GM12878 (cell line): ENCODE measurements around the gene EEF1B2. TPM values are rescaled to one million over a fixed set of nuclear protein-coding genes. Genes with fewer than 3 reads are reported as not detected.

Experiments
- ATAC-seq: fragments of 200-7000 bp; cut with Tn5 transposase; 3 replicates; pipeline ENCODE4 v1.9.1; 2020; ENCODE audit warnings: mild to moderate bottlenecking, moderate library complexity
- BruUV-seq: library from RNA; stranded (reverse); fragments of 400-500 nt; replicated peaks from 2 replicates; lab custom pipeline; 2021; lab: Mats Ljungman, UMichigan
- CTCF ChIA-PET: fragments of 300-600 bp; sonication (Branson Sonifier 250); formaldehyde crosslinking; extraction: SDS; loops from one replicate; lab custom pipeline; 2021; ENCODE audit warnings: inconsistent platforms; lab: Yijun Ruan, JAX
- POLR2A ChIA-PET: fragments of 350-600 bp; formaldehyde crosslinking; extraction: SDS; loops from one replicate; lab custom pipeline; 2021; ENCODE audit warnings: inconsistent platforms; lab: Charles Lee
- RAD21 ChIA-PET: fragments of 300-600 bp; sonication (Branson Sonifier 250); formaldehyde crosslinking; loops from one replicate; lab custom pipeline; 2023; ENCODE audit warnings: antibody characterized with exemption; ENCODE audit not compliant: unreplicated experiment; lab: Charles Lee
- SMC1A ChIA-PET: fragments of 300-600 bp; sonication (Branson Sonifier 250); formaldehyde crosslinking; loops from one replicate; lab custom pipeline; 2023; ENCODE audit not compliant: unreplicated experiment, uncharacterized antibody; lab: Charles Lee
- DNase-seq: peaks from one replicate; pipeline ENCODE4 v3.0.0-alpha.2; 2011; ENCODE audit warnings: low read depth, low spot score
- FAIRE-seq: peaks from 3 replicates; lab custom pipeline; 2011; peaks lifted over from hg19 to GRCh38; lab: Jason Lieb, UNC
- H2AFZ ChIP-seq: 2 replicates; pipeline ENCODE4 v1.6.0; 2011; ENCODE audit warnings: low read depth, low read length, control low read depth; ENCODE audit not compliant: control insufficient read depth
- H3K27ac ChIP-seq: 2 replicates; pipeline ENCODE4 v1.5.1; 2011; ENCODE audit warnings: control low read depth; ENCODE audit not compliant: control insufficient read depth, insufficient read depth
- H3K27me3 ChIP-seq, 2 experiments: replicated peaks in 1 of 2; 2 replicates each; pipeline versions ENCODE4 v1.6.0 to v1.6.1; 2011; ENCODE audit warnings: low read length in 1 of 2; ENCODE audit not compliant: control insufficient read depth in 2 of 2, insufficient read depth in 2 of 2
- H3K36me3 ChIP-seq, 2 experiments: 2 replicates each; pipeline ENCODE4 v1.5.1; 2011; ENCODE audit warnings: low read length in 1 of 2; ENCODE audit not compliant: control insufficient read depth in 2 of 2, insufficient read depth in 2 of 2
- H3K4me1 ChIP-seq: 2 replicates; pipeline ENCODE4 v1.6.1; 2011; ENCODE audit warnings: mild to moderate bottlenecking, low read length, moderate library complexity, mixed read lengths; ENCODE audit not compliant: control insufficient read depth, insufficient read depth
- H3K4me2 ChIP-seq: 2 replicates; pipeline ENCODE4 v1.6.0; 2011; ENCODE audit warnings: control low read depth; ENCODE audit not compliant: control insufficient read depth, insufficient read depth
- H3K4me3 ChIP-seq: fragments of 200-600 bp; sonication (generic); 2 replicates; pipeline ENCODE4 v1.5.1; 2016
- H3K79me2 ChIP-seq: 2 replicates; pipeline ENCODE4 v1.6.0; 2011; ENCODE audit warnings: low read length; ENCODE audit not compliant: control insufficient read depth, insufficient read depth
- H3K9ac ChIP-seq: 2 replicates; pipeline ENCODE4 v1.8.0; 2011; ENCODE audit warnings: low read length, control low read depth, mixed read lengths; ENCODE audit not compliant: control insufficient read depth, insufficient read depth
- H3K9me3 ChIP-seq: replicated peaks from 3 replicates; pipeline ENCODE4 v1.5.1; 2011; ENCODE audit warnings: mild to moderate bottlenecking, low read length; ENCODE audit not compliant: control insufficient read depth, insufficient read depth
- H4K20me1 ChIP-seq: 2 replicates; pipeline ENCODE4 v1.6.0; 2011; ENCODE audit not compliant: control insufficient read depth, insufficient read depth
- BRCA1 ChIP-seq: IDR thresholded peaks from 2 replicates; pipeline ENCODE4 v1.6.1; 2011; ENCODE audit warnings: low read depth, low read length, improper control_type of control experiment
- CBFB ChIP-seq: IDR thresholded peaks from 2 replicates; pipeline ENCODE4 v1.6.1; 2016; ENCODE audit warnings: antibody characterized with exemption, low read depth
- CREB1 ChIP-seq: IDR thresholded peaks from 2 replicates; pipeline ENCODE4 v1.6.1; 2012; ENCODE audit warnings: low read depth, mild to moderate bottlenecking, inconsistent platforms
- HCFC1 ChIP-seq: fragments of 150-350 bp; IDR thresholded peaks from 2 replicates; pipeline ENCODE4 v1.6.1; 2014; ENCODE audit warnings: low read length
- KAT2A ChIP-seq: conservative IDR thresholded peaks from 2 replicates; pipeline ENCODE4 v1.6.1; 2011; ENCODE audit warnings: low read depth, low read length; ENCODE audit not compliant: control insufficient read depth
- NFYB ChIP-seq: IDR thresholded peaks from 2 replicates; pipeline ENCODE4 v1.6.1; 2011; ENCODE audit warnings: low read depth, mild to moderate bottlenecking, low read length, improper control_type of control experiment, moderate library complexity; ENCODE audit not compliant: insufficient read depth
- POLR2AphosphoS2 ChIP-seq: IDR thresholded peaks from 2 replicates; pipeline ENCODE4 v1.6.1; 2011; ENCODE audit warnings: low read depth, mild to moderate bottlenecking, low read length, improper control_type of control experiment, moderate library complexity
- RELA ChIP-seq: fragments of 450-650 bp; IDR thresholded peaks from 2 replicates; pipeline ENCODE4 v1.8.0; 2014; ENCODE audit warnings: borderline replicate concordance; ENCODE audit not compliant: partially characterized antibody
- TBL1XR1 ChIP-seq: IDR thresholded peaks from 2 replicates; pipeline ENCODE4 v1.6.1; 2012; ENCODE audit warnings: low read depth, low read length, improper control_type of control experiment
- ZBED1 ChIP-seq: IDR thresholded peaks from 2 replicates; pipeline ENCODE4 v1.6.1; 2016; ENCODE audit warnings: borderline replicate concordance
- ZNF24 ChIP-seq: fragments of 450-650 bp; IDR thresholded peaks from 2 replicates; pipeline ENCODE4 v1.6.1; 2017; ENCODE audit warnings: antibody characterized with exemption, mild to moderate bottlenecking
- ZNF384 ChIP-seq: IDR thresholded peaks from 2 replicates; pipeline ENCODE4 v1.6.1; 2012; ENCODE audit warnings: low read depth, mild to moderate bottlenecking, low read length, improper control_type of control experiment, borderline replicate concordance
- WGBS: methylation state at CpG from one replicate; pipeline ENCODE4 v1.1.6; 2016; ENCODE audit warnings: low lambda C conversion rate; ENCODE audit not compliant: insufficient replicate concordance, insufficient coverage; ENCODE audit errors: missing lambda C conversion rate; 5-methylcytosine and 5-hydroxymethylcytosine counted together
- in situ Hi-C: fragments of 300-500 bp; cut with MboI; formaldehyde crosslinking; loops from 9 replicates; pipeline ENCODE4 v1.14.3; 2018; ENCODE audit warnings: mixed read lengths
- intact Hi-C: fragments of 100-400 bp; cut with micrococcal nuclease; formaldehyde crosslinking; loops from one replicate; pipeline ENCODE4 v1.14.2; 2022; ENCODE audit not compliant: unreplicated experiment
- polyA plus RNA-seq, 11 experiments: library from polyadenylated mRNA; depleted of rRNA in 4 of 11; unstranded in 6 of 11; stranded (reverse) in 5 of 11; fragments of >200 nt; fragmentation: Nextera tagmentation in 4 of 11; fragmentation: Illumina TruSeq in 1 of 11; extraction: Ambion mirVana in 4 of 11; extraction: Trizol in 1 of 11; gene quantifications; 1 replicate in 1 of 11; 2 replicates in 10 of 11; pipeline versions ENCODE4 v1.2.1 to v1.2.3, GENCODE V29; 2011 to 2016; ENCODE audit warnings: inconsistent platforms in 2 of 11, missing spikeins in 2 of 11, low read depth in 1 of 11
- total RNA-seq, 4 experiments: library from RNA; depleted of rRNA in 3 of 4; stranded (reverse); fragments of >200 nt in 3 of 4; fragmentation: Illumina TruSeq in 1 of 4; extraction: Trizol in 1 of 4; gene quantifications; 2 replicates each; pipeline versions ENCODE4 v1.2.1 to v1.2.3, GENCODE V29; 2013 to 2021
- TF ChIP-seq, protein P1 (sequence below): fragments of 450-650 bp; formaldehyde crosslinking; IDR thresholded peaks from 2 replicates; pipeline ENCODE4 v1.5.0; 2022; ENCODE audit warnings: mild to moderate bottlenecking, missing genetic modification characterization
- TF ChIP-seq, protein P2 (sequence below): IDR thresholded peaks from 2 replicates; pipeline ENCODE4 v1.6.1; 2011; ENCODE audit warnings: low read depth, mild to moderate bottlenecking, low read length, moderate library complexity, borderline replicate concordance; ENCODE audit errors: extremely low read depth
- TF ChIP-seq, protein P3 (sequence below): fragments of 450-650 bp; IDR thresholded peaks from 2 replicates; pipeline ENCODE4 v1.6.1; 2017; ENCODE audit warnings: low read depth, mild to moderate bottlenecking, moderate library complexity
- TF ChIP-seq, protein P4 (sequence below): IDR thresholded peaks from 2 replicates; pipeline ENCODE4 v1.6.1; 2011; ENCODE audit warnings: borderline replicate concordance, low read depth, mild to moderate bottlenecking, moderate library complexity, low read length; ENCODE audit not compliant: insufficient read depth, poor library complexity, severe bottlenecking

The EEF1B2 gene
- total and polyA plus RNA-seq, 10 of the 15 experiments (the other 5 are each of a cell fraction or from before 2014, with no cell fraction given) = 719 to 2,110 (median 1,232) TPM

DNA sequence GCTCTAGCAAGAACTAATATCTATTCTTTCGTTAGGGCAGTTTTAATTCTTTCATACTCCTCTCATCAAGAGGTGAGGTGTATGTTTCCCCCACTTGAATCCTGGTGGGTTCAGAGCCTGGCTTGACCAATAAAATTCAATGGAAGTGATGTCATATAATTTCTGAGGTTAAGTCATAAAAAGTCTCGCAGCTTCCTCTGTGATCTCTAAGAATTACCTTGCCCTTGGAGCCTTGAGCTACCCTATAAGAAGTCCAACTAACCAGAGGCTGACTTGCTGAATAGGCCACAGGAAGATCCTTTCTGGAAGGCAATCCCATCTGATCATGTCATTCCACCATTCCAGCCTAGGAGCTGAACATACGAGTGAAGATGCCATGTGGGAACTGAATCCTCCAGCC is 47.6 kb upstream of the EEF1B2 start (continued):
- TF ChIP-seq, protein P1, sequence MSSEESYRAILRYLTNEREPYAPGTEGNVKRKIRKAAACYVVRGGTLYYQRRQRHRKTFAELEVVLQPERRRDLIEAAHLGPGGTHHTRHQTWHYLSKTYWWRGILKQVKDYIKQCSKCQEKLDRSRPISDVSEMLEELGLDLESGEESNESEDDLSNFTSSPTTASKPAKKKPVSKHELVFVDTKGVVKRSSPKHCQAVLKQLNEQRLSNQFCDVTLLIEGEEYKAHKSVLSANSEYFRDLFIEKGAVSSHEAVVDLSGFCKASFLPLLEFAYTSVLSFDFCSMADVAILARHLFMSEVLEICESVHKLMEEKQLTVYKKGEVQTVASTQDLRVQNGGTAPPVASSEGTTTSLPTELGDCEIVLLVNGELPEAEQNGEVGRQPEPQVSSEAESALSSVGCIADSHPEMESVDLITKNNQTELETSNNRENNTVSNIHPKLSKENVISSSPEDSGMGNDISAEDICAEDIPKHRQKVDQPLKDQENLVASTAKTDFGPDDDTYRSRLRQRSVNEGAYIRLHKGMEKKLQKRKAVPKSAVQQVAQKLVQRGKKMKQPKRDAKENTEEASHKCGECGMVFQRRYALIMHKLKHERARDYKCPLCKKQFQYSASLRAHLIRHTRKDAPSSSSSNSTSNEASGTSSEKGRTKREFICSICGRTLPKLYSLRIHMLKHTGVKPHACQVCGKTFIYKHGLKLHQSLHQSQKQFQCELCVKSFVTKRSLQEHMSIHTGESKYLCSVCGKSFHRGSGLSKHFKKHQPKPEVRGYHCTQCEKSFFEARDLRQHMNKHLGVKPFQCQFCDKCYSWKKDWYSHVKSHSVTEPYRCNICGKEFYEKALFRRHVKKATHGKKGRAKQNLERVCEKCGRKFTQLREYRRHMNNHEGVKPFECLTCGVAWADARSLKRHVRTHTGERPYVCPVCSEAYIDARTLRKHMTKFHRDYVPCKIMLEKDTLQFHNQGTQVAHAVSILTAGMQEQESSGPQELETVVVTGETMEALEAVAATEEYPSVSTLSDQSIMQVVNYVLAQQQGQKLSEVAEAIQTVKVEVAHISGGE (CRISPR knock-in tag) = no peak

DNA sequence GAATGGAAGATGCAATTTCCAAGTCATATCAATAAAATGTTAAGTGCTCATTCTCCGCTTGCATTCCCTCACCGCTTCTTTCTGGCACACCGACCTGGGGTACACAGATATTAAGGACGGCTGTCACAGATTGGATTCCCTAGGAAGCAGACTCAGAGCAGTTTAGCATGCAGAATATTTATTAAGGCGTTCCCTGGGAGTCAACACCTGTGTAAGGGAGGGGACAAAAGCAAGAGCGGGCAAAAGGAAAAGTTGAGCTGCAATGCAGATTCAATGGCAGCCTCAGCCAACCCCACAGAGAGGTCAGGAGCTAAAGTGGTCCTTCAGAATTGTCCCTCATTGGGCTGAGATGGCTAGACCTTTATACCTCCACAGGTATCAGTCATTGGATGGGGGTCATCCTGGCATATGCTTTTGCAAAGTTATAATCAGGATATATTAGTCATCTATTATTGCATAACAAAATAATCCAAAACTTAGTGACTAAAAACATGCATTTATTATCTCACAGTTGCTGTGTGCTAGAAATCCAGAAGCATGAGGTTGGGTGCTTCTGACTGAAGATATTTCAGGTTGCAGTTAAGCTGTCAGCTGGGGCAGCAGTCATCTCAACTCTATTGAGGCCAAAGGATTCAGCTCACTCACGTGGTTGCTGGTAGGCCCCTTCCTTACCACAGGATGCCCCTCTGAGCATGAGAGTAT is 46.7 kb upstream of the EEF1B2 start:
- BruUV-seq = no TSS peak
- intact Hi-C loops (no loop called here), in situ Hi-C loops (no loop called here)
- no peak overlapping the region for H3K4me3 ChIP-seq
- no peaks in the 10 kb centered on the region for H3K27me3 ChIP-seq
- CTCF ChIA-PET = interaction anchor here (1.3 kb wide), 1 partner anchor 14 kb away, joined by 3 read pairs; no protein-coding TSS in a partner anchor
- H3K27ac ChIP-seq = no peak overlapping the region
- RAD21 ChIA-PET = no interaction called here
- no peaks in the 10 kb centered on the region for H4K20me1 ChIP-seq
- H3K9ac ChIP-seq = no peak overlapping the region
- FAIRE-seq = no peak
- no peak overlapping the region for H2AFZ ChIP-seq
- ATAC-seq = no peak
- H3K9me3 ChIP-seq = no peaks in the 10 kb centered on the region; the same call in 2 of the 3 replicates
- 91% methylated on average over 7 of the region's 7 CpGs for WGBS
- no peak for DNase-seq
- H3K36me3 ChIP-seq = no peaks in the 10 kb centered on the region
- no peaks in the 10 kb centered on the region for H3K4me1 ChIP-seq
- POLR2A ChIA-PET = no interaction called here
- SMC1A ChIA-PET = no interaction called here
- H3K4me2 ChIP-seq = no peak overlapping the region
- no peaks in the 10 kb centered on the region for H3K79me2 ChIP-seq
- TF ChIP-seq NFYB (no peak), KAT2A (no peak), ZNF24 (no peak), BRCA1 (no peak), ZNF384 (no peak), TBL1XR1 (no peak), CBFB (no peak), CREB1 (no peak), ZBED1 (no peak), POLR2AphosphoS2 (no peak), HCFC1 (no peak), RELA (no peak)
- TF ChIP-seq, protein P2, sequence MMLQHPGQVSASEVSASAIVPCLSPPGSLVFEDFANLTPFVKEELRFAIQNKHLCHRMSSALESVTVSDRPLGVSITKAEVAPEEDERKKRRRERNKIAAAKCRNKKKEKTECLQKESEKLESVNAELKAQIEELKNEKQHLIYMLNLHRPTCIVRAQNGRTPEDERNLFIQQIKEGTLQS = no peak
- TF ChIP-seq, protein P3, sequence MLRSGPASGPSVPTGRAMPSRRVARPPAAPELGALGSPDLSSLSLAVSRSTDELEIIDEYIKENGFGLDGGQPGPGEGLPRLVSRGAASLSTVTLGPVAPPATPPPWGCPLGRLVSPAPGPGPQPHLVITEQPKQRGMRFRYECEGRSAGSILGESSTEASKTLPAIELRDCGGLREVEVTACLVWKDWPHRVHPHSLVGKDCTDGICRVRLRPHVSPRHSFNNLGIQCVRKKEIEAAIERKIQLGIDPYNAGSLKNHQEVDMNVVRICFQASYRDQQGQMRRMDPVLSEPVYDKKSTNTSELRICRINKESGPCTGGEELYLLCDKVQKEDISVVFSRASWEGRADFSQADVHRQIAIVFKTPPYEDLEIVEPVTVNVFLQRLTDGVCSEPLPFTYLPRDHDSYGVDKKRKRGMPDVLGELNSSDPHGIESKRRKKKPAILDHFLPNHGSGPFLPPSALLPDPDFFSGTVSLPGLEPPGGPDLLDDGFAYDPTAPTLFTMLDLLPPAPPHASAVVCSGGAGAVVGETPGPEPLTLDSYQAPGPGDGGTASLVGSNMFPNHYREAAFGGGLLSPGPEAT = no peak
- TF ChIP-seq, protein P4, sequence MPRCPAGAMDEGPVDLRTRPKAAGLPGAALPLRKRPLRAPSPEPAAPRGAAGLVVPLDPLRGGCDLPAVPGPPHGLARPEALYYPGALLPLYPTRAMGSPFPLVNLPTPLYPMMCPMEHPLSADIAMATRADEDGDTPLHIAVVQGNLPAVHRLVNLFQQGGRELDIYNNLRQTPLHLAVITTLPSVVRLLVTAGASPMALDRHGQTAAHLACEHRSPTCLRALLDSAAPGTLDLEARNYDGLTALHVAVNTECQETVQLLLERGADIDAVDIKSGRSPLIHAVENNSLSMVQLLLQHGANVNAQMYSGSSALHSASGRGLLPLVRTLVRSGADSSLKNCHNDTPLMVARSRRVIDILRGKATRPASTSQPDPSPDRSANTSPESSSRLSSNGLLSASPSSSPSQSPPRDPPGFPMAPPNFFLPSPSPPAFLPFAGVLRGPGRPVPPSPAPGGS = no peak
